ENCODE results near the gene PGC.

PGC gene

DNA sequence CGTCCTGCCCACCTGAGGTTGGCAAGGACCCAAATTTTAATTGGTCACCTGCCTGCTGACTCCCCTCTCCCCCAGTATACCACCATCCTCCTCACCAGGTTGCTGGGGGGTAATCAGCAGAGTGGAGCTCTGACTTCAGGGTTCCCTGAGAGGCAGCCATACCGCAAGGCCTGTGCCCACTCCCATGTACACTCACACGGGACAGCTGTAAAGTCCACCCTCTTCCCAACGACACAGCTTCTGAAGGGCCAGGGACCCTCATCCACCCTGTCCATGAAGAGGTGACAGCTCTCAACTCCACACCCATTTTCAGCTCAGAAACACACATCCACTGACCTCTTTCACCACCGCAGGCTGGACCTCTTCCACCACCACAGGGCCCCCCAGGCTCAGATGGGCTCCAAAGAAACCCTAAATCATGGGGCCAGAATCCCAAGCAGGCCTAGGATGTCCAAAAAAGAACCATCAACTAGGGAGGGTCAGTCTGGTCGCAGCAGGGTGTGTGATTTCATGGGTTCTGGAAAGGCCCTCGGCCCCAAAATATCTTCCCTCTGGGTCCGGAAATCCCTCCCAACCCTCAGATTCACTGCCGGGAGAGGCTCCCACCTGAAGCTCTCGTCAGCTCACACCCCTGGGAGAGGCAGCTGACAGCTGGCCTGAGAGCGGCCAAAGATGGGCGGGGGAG is 41.7 kb downstream of the PGC start:
- H3K27me3 ChIP-seq (ENCODE audit: insufficient read depth, low read length), result no peaks in the 10 kb centered on the region; the same call in 1 of the 2 replicates
- no peaks in the 10 kb centered on the region for H3K36me3 ChIP-seq (ENCODE audit: insufficient read depth, low read depth, low read length)
- no peak overlapping the region for H3K9ac ChIP-seq (ENCODE audit: low read depth, low read length)
- H3K27ac ChIP-seq (ENCODE audit: low read length), result no peak overlapping the region
- H3K9me3 ChIP-seq (ENCODE audit: insufficient read depth, low read depth, low read length), result no peaks in the 10 kb centered on the region
- no peak overlapping the region for H3K4me3 ChIP-seq (ENCODE audit: low read length)
- no peaks in the 10 kb centered on the region; the same call in 1 of the 2 replicates for H3K4me1 ChIP-seq (ENCODE audit: insufficient read depth, low read length)

DNA sequence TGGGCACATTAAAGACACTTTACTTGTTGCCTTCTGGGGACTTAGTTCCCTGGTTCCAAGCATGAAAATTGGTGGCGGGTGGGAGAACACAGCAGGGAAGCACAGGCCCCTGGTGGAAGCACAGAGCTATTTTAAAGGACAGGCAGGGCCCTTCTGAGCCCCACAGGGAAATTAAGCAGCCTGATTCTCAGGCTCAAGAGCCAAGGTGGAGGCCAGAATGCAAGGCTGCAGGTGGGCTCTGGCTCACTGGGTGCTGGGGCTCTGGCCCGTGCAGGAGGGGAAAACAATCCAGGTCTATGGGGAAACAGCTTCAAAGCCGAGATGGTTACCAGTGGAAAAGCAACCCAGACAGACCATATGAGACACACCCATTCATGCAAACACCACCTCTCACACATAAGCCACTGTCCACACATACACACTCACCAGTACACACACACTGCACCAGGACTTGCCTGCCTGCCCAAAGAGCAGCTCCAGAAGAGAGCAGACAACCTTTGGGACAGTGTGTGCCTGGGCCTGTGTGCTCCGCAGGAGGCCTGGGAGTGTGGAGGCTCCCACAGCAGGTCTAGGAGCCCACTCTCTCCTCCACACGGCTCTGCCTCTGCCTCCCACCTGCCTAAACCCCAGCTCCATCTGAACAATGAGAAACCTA is 42.4 kb downstream of the PGC start:
- H3K9ac ChIP-seq (ENCODE audit: low read depth, low read length), result no peak overlapping the region
- no peaks in the 10 kb centered on the region; the same call in 1 of the 2 replicates for H3K27me3 ChIP-seq (ENCODE audit: insufficient read depth, low read length)
- H3K4me3 ChIP-seq (ENCODE audit: low read length), result no peak overlapping the region
- H3K27ac ChIP-seq (ENCODE audit: low read length), result no peak overlapping the region
- H3K9me3 ChIP-seq (ENCODE audit: insufficient read depth, low read depth, low read length), result no peaks in the 10 kb centered on the region
- H3K4me1 ChIP-seq (ENCODE audit: insufficient read depth, low read length), result no peaks in the 10 kb centered on the region; the same call in 1 of the 2 replicates
- no peaks in the 10 kb centered on the region for H3K36me3 ChIP-seq (ENCODE audit: insufficient read depth, low read depth, low read length)

- Histone ChIP-seq H3K9ac (ENCODE audit: low read depth, low read length) (no peak overlapping the region), H3K4me1 (ENCODE audit: insufficient read depth, low read length) (no peaks in the 10 kb centered on the region; the same call in 1 of the 2 replicates), H3K4me3 (ENCODE audit: low read length) (no peak overlapping the region), H3K36me3 (ENCODE audit: insufficient read depth, low read depth, low read length) (no peaks in the 10 kb centered on the region), H3K27ac (ENCODE audit: low read length) (no peak overlapping the region), H3K9me3 (ENCODE audit: insufficient read depth, low read depth, low read length) (no peaks in the 10 kb centered on the region), H3K27me3 (ENCODE audit: insufficient read depth, low read length) (no peaks in the 10 kb centered on the region; the same call in 1 of the 2 replicates)
These were observed 43.2 kb downstream of the PGC start for GRCh38 chr6:41704028-41704427.

DNA sequence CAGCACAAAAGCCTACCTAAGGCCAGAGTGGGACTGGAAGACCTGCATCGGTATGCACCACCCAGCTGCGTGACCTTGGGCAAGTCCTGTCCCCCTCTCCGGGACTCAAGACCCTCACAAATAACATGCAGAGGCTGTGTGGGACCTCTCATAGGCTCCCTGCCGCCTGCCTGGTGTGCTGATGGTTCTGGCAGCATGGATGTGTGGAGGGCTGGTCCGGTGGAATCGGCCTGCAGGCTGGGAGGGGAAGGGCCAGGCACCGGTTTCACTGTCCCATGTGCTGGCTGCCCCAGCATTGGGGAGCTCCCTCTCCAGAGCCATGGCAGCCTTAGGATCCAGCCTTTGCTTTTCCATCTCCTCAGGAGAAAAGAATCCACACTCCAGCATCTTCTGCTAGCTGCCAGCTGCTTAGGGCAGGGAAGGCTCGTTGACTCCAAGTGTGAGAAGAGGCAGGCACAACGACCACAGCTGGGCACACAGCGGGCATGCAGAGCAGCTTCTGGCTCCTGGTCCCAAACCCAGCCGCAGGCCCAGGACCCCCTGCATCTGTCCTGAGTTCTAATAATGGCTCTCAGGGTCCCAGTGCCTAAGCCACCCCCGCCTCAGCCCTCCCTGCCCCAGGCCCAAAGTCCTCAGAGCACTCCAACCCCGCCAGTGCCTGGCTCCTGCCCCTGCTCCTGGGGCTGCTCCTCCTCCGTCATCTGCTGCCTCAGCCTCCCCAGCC is 44.3 kb downstream of the PGC start:
- Histone ChIP-seq H3K4me1 (ENCODE audit: insufficient read depth, low read length) (no peaks in the 10 kb centered on the region; the same call in 1 of the 2 replicates), H3K4me3 (ENCODE audit: low read length) (no peak overlapping the region), H3K9ac (ENCODE audit: low read depth, low read length) (no peak overlapping the region), H3K9me3 (ENCODE audit: insufficient read depth, low read depth, low read length) (no peaks in the 10 kb centered on the region), H3K36me3 (ENCODE audit: insufficient read depth, low read depth, low read length) (no peaks in the 10 kb centered on the region), H3K27me3 (ENCODE audit: insufficient read depth, low read length) (no peaks in the 10 kb centered on the region), H3K27ac (ENCODE audit: low read length) (no peak overlapping the region)

- no peak overlapping the region for H3K9ac ChIP-seq (ENCODE audit: low read depth, low read length)
- no peaks in the 10 kb centered on the region; the same call in 1 of the 2 replicates for H3K4me1 ChIP-seq (ENCODE audit: insufficient read depth, low read length)
These were observed 45.0 kb downstream of the PGC start for GRCh38 chr6:41702089-41702745.

DNA sequence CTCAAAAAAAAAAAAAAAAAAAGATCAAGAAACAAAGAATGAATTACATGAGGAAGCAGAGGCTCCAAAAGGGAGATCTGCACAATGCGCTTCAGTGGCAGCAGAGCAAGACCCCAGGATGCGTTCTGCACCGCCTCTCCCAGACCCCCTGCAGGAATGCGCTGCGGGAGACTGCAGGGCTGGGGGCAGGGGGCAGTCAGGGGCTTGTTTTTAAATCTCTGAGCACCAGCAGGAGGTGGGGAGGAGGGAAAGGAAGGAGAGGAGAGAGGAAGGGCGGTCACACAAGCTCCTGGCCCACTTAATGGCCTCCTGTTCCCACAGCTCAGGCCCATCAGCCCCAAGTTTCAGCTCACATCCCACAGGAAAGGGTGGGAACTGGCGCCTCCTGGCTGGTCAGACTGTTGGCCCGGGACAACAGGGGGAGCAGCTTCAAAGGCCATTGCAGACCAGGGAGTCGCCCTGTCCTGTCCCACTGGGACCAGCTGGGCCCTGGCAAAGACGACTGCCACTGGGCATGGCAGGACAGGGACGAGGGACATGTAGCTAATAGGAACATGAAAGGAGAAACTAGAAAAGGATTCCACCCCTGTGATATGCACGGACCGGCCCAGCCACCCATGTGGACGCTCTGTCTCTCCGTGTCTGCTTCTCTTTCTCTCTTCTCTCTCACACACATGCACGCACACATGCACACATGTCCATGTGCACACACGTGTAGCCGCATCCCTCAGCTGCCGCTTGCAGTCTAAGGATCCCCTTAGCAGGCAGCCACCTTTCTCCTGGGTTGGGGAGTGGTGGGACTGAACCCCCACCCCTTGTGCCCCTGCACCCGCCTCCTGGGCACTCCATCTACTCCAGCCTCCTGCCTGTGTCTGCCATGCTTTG is 46.5 kb downstream of the PGC start:
- H3K4me1 ChIP-seq (ENCODE audit: insufficient read depth, low read length), result no peaks in the 10 kb centered on the region; the same call in 1 of the 2 replicates
- no peak overlapping the region for H3K27ac ChIP-seq (ENCODE audit: low read length)

More at GRCh38 chr6:41702089-41702745, 45.0 kb downstream of the PGC start:
- no peaks in the 10 kb centered on the region for H3K36me3 ChIP-seq (ENCODE audit: insufficient read depth, low read depth, low read length)
- no peaks in the 10 kb centered on the region for H3K27me3 ChIP-seq (ENCODE audit: insufficient read depth, low read length)
- no peaks in the 10 kb centered on the region for H3K9me3 ChIP-seq (ENCODE audit: insufficient read depth, low read depth, low read length)
- no peak overlapping the region for H3K27ac ChIP-seq (ENCODE audit: low read length)
- no peak overlapping the region for H3K4me3 ChIP-seq (ENCODE audit: low read length)

DNA sequence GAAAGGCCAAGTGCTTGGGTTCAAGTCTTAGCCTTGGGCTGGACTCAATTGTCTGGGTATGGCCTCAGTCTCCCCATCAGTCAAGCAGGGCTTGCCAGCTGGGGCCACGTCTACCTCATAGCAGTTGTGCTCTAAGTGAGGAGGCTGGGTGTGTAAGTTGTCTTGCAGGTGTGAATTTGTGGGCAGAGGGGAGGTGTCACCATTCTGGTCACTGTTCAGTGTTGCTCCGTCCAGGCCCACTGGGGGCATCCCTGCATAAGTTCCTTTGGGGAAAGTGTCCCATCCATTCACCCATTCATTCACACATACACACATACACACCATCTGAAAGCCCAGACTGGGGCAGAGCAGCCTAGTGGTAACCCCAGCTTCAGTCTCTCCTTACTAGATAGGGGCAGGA is 48.1 kb downstream of the PGC start:
- no peaks in the 10 kb centered on the region for H3K36me3 ChIP-seq (ENCODE audit: insufficient read depth, low read depth, low read length)
- no peak overlapping the region for H3K9ac ChIP-seq (ENCODE audit: low read depth, low read length)

More for the DNA sequence above, 46.5 kb downstream of the PGC start:
- Histone ChIP-seq H3K4me3 (ENCODE audit: low read length) (no peak overlapping the region), H3K9me3 (ENCODE audit: insufficient read depth, low read depth, low read length) (no peaks in the 10 kb centered on the region), H3K9ac (ENCODE audit: low read depth, low read length) (no peak overlapping the region; the same call in 1 of the 2 replicates), H3K36me3 (ENCODE audit: insufficient read depth, low read depth, low read length) (no peaks in the 10 kb centered on the region), H3K27me3 (ENCODE audit: insufficient read depth, low read length) (no peaks in the 10 kb centered on the region)

DNA sequence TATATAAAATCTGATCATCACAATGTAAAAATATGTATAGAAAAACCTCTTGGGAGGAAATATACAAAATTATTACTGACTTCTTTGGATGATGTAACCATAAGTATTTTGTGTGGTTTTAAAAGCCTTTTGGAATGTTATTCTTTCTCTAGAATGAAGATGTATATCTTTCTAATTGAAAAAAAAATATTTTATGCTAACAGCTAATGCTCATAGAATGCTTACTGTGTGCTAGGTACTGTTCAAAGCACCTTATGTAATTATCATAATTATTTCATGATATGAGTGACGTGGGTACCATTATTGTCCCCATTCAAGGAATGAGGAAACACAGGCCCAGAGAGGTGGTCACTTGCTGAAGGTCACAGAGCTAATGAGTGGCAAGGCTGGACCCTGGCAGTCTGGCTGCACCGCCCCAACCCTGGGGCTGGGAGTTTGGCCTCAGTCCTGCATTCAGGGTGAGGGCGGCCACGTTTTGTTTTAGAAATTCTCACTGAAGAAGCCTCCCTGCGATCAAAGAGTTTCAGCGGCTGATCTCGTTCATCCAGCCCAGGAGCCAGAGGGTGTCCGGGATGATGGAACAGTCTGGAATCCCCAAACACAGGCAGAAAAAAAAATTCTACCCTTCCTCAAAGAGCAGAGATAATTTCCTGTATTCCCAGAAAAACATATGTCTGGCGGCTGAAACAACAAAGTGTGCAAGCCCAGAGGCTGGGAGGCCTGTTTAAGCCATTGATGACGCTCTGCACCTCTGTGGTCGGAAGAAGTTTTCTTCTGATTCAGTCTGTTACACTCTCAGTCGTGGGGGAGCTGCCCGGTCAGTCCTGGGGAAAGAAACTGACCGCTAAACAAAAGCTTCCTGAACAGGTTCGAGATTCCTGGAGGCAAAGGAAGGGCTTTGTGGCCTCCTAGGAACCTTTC is 49.1 kb downstream of the PGC start:
- Histone ChIP-seq H3K36me3 (ENCODE audit: insufficient read depth, low read depth, low read length) (no peaks in the 10 kb centered on the region), H3K27me3 (ENCODE audit: insufficient read depth, low read length) (no peaks in the 10 kb centered on the region), H3K27ac (ENCODE audit: low read length) (no peak overlapping the region), H3K4me1 (ENCODE audit: insufficient read depth, low read length) (no peaks in the 10 kb centered on the region; the same call in 1 of the 2 replicates), H3K4me3 (ENCODE audit: low read length) (no peak overlapping the region), H3K9ac (ENCODE audit: low read depth, low read length) (no peak overlapping the region), H3K9me3 (ENCODE audit: insufficient read depth, low read depth, low read length) (no peaks in the 10 kb centered on the region)

More for the DNA sequence above, 48.1 kb downstream of the PGC start:
- H3K4me3 ChIP-seq (ENCODE audit: low read length), result no peak overlapping the region
- H3K4me1 ChIP-seq (ENCODE audit: insufficient read depth, low read length), result no peaks in the 10 kb centered on the region; the same call in 1 of the 2 replicates
- no peaks in the 10 kb centered on the region for H3K27me3 ChIP-seq (ENCODE audit: insufficient read depth, low read length)
- no peaks in the 10 kb centered on the region for H3K9me3 ChIP-seq (ENCODE audit: insufficient read depth, low read depth, low read length)
- no peak overlapping the region for H3K27ac ChIP-seq (ENCODE audit: low read length)

DNA sequence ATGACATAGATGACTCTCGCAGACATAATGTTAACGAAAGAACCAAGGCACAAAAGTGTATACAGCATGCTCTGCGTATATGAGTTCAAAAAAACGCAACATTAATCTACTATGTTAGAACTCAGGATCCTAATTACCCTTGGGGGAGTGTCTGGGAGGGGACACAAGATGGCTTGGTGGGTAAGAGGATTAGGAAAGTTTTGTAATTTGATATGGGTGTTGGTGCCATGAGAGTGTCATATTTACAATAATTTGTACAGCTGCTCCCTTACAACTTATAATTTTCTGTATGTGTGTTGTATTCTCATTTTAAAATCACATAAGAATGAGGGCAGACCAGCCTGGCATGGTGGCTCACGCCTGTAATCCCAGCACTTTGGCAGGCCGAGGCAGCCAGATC is 50.4 kb downstream of the PGC start:
- Histone ChIP-seq H3K9ac (ENCODE audit: low read depth, low read length) (no peak overlapping the region), H3K36me3 (ENCODE audit: insufficient read depth, low read depth, low read length) (no peaks in the 10 kb centered on the region), H3K27me3 (ENCODE audit: insufficient read depth, low read length) (no peaks in the 10 kb centered on the region), H3K4me1 (ENCODE audit: insufficient read depth, low read length) (no peaks in the 10 kb centered on the region; the same call in 1 of the 2 replicates), H3K27ac (ENCODE audit: low read length) (no peak overlapping the region), H3K4me3 (ENCODE audit: low read length) (no peak overlapping the region), H3K9me3 (ENCODE audit: insufficient read depth, low read depth, low read length) (no peaks in the 10 kb centered on the region)

GRCh38 chr6:41695825-41696224 is 51.4 kb downstream of the PGC start:
- Histone ChIP-seq H3K27me3 (ENCODE audit: insufficient read depth, low read length) (no peaks in the 10 kb centered on the region), H3K4me1 (ENCODE audit: insufficient read depth, low read length) (no peaks in the 10 kb centered on the region; the same call in 1 of the 2 replicates), H3K9ac (ENCODE audit: low read depth, low read length) (no peak overlapping the region), H3K9me3 (ENCODE audit: insufficient read depth, low read depth, low read length) (no peaks in the 10 kb centered on the region), H3K4me3 (ENCODE audit: low read length) (no peak overlapping the region), H3K36me3 (ENCODE audit: insufficient read depth, low read depth, low read length) (no peaks in the 10 kb centered on the region), H3K27ac (ENCODE audit: low read length) (no peak overlapping the region)
